NCI-H1436 treated with DMSO at 0.1 percent for 48 hours (cell line): ENCODE measurements around the gene FAM180A.
"Not testable (repeated sequence)": the region's sequence is repeated elsewhere in the genome, so short reads cannot be mapped to it uniquely, and the experiment has no call there.

Experiments
- DNase-seq: peaks from one replicate; lab custom pipeline; 2025; lab: John Stamatoyannopoulos, UW

Gene FAM180A

DNA sequence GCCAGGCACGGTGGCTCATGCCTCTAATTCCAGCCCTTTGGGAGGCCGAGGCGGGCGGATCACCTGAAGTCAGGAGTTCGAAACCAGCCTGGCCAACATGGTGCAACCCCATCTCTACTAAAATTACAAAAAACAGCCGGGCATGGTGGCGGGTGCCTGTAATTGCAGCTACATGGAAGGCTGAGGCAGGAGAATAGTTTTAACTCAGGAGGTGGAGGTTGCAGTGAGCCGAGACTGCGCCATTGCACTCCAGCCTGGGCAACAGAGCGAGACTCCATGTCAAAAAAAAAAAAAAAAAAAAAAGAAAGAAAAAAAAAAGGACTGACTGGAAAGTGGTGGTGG is 11.3 kb downstream of the FAM180A start:
- DNase-seq, result not testable (repeated sequence)

DNA sequence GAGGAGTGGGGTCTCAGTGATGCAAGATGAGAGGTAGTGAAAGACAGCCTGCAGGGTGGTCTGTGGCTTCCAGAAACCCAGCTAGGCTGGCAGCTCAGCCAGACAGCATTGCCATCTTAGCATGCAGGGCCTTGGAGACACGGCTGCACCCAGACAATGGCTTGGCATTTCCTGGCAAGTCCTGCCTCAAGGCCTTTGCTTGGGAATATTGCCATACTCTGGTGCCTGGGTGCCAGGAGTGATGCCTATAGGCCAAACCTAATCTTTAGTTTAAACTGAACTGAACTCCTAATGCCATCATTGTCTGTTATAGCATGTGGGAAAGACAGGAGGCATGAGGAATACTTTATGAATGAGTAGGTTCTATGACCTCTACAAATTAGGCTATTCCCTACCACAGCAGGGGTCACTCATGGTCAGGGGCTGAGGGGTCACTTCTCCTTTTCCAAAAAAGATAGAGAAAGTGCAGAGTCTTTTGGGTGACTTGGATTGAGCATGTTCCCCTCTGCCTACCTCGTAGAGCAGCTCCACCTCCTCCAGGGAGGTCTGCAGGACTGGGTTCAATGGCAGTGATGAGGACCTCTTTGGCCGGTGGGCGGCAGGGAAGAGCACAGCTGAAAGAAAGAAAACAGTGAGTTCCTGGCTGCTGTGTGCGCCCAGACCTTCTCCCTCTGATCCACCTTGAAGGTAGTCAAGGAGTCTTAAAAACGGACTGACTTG is 11.9 kb downstream of the FAM180A start:
- no peak for DNase-seq

GRCh38 chr7:135734343-135734689 is 14.3 kb downstream of the FAM180A start:
- no peak for DNase-seq

DNA sequence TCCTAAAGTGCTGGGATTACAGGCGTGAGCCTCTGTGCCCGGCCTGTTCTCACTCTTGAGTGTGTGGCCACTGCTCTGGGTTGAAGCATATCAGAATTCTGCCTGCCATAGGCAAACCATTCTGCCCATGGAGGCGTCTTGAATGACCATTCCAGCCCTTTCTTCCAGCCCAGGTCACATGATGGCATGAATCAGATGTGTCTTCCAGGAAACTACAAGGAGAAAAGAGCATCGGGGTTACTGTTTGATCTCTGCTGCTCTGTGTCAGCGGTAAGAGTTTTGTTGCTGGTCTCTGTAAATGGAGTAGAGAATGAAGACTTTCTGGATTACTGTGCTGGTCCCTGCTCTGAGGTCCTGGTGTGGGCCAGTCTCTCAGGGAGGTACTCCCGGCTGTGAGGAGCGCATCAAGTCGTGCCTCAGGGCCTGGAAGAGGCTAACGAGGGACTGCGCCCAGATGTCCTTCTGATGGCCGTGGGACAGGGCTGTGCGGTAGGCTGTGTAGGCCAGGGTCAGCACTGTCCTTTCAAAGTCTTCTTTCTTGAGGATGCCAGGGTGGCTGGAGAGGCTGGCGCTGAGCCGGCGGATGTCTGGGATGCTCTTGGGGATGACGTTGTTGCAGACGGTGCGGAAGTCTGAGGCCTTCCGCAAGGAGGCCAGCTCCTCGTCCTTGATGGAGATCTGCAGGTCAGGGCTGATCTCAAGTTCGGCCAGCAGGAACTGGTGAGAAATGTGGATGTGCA is 14.8 kb downstream of the FAM180A start:
- no peak for DNase-seq

- DNase-seq, result no peak
These were observed 17.5 kb downstream of the FAM180A start for GRCh38 chr7:135731131-135731530.

DNA sequence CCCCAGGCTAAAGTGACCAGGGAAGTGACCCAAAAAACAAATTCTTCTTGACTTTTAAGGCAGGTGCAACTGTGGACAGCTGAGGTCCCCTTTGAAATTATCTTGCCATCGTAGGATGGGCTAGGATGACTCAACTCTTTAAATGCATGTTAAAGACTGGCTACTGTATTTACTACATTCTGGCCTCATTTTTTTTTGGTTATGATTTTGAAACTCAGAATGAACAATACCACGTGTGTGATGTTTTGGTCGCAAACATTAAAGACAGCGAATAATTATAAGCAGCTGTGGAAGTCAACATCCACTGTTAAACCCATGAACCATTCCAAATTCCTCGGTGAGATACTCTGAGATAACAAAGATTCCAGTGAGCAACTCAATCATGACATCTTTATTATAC is 19.4 kb downstream of the FAM180A start:
- DNase-seq, result no peak

DNA sequence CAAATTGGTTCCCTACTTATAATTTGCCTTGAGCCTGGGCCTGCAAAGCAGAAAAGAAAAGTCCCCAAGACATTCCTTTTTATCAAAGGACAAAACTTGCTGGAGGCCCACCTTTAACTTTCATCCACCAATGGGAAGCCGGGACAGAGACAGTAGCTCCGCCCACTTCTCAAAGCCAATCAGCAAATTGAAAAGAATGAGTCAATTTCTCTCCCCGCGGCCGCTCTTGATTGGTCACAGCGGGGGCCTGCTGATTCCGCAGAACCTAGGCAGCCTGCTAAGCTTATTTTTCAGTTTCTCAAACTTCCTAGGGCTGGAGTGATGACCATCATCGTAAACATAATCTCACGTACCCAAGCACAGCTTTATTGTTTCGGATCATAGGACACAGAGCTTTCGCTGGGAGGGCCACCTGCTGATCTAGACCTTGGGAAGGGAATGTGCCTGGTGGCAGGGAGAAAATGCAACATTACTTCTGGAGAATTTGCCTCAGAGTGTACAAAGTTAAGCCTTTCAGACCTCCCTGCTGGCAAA is 20.4 kb downstream of the FAM180A start, which contains the start of gene SLC13A4:
Gene SLC13A4, minus strand, starts transcription at position 51 of the 534 bp plus-strand sequence. CDS start 690 bp downstream, outside the sequence.
- no peak for DNase-seq

DNA sequence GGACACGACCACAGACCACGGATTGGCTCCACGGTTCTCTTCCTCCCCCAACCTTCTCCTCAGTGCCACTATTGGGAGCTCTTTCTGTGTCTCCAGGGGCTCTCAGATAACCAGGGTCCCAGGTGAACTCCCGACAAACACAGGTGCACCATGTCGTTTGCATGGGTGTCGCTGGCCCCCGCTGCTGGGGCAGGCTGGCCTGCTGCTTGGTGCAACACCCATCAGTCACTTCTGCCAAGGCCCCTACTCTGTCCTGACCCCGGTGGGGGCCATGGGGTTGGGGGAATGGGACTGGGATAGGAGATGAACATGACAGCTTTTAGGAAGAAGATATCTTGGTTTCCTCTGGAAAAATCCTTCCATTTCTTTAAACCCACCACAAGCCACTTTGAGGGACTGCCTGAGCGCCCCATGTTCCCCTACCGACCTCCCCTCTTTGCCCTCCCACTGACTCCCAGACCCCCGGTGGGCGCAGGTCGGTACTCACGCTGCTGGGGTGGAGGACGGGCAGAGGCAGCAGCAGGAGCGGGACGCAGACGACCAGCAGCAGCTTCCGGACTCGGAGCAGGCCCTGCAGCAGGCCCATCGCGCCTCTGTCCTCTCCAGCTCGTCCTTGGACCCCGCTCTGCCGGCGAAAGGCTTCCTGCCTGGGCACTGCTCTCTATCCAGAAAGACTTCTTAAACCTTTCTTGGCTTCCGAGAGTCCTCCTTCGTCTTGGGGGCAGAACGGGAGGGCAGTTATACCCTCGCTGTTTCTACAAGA is 21.5 kb downstream of the FAM180A start:
- no peak for DNase-seq

DNA sequence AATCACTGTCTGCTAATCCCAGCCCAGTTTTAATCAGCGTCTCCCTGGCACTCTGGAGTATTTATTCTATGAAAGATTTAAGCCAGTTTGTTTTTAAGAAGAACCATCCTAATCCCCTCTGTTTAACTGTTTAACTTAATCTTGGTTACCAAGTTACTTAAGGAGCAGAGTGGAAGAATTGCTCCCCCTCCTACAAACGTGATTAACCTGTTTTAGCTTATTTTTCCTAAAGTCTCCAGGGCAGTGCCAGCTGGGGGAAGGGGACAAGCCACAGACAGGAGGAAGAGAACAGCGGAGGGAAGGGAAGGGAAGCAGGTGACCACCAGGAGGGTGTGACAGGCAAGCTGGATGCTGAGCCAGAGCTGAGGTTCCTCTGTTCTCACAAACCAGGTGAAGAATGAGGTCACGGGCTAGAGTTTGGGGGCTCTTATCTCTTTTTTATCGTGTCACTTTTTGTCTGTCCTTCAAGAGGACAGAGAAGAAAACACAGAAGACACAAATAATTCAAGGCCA is 22.3 kb downstream of the FAM180A start:
- DNase-seq, result no peak

- DNase-seq, result no peak
These were observed 25.2 kb downstream of the FAM180A start for GRCh38 chr7:135723411-135723810.

- DNase-seq, result no peak
These were observed 27.3 kb downstream of the FAM180A start for GRCh38 chr7:135721198-135721820.

GRCh38 chr7:135719688-135720087 is 28.9 kb downstream of the FAM180A start:
- no peak for DNase-seq

DNA sequence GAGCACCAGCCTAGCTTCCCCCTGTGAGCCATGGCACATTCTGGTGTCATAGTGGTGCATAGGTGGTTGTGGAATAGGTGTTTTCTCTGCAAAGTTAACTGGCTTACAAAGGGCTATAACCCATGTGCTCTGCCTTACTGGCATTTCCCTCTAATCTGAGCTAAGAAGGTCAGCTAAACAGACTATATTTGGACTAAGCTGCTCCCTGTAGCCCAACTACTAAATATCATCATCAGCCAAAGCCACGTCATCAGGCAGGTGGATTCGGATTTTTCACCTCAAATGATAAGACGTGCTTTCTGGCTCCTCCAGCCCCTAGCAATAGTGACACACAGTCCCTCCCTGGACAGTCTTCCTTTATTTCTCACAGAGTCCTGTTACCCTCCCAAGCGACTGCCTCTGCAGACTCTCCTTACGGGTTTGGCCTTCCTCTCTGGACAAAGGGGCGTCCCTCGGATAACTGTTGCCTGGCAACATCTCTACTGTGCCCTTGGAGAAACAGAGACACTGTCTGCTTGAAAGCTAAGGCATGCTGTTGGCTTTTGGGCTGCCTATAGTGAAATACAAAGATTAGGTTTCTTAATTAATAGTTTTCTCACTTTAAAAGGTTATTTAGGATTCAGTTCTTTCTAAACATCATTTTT is 29.7 kb downstream of the FAM180A start:
- DNase-seq, result no peak

- DNase-seq, result no peak
These were observed 30.4 kb downstream of the FAM180A start for GRCh38 chr7:135718219-135718618.

DNA sequence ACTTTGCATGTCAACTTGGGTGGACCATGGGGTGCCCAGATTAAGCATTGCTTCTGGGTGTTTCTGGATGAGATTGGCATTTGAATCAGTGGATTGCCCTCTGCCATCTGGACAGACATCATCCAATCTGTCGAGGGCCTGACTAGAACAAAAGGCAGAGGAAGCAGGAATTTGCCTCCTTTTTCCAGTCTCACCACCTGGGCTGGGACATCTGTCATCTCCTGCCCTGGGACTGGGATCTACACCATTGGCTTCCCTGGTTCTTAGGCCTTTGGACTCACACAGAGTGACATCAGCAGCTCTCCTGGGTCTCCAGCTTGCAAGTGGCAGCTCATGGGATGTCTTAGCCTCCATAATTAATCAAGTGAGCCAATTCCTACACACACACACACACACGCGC is 30.9 kb downstream of the FAM180A start:
- DNase-seq, result no peak

GRCh38 chr7:135716677-135717238 is 31.9 kb downstream of the FAM180A start:
- DNase-seq, result no peak

DNA sequence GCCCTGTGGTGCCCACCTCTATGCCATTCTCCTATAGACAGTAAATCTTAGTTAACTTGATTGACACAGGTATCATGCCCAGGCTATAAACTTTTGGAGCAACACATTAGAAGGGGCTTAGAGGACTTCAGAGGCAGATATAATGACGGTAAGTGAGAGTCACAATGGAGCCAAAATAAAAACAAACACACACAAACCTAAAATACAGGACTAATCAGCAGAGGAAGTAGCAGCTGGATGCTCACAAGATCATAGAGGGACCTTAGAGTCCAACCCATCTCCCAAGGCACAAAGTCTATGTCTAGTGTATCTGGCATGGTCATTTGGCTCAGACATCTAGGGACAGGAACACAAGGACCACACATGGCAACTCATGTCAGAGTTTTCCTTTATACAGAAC is 32.9 kb downstream of the FAM180A start:
- no peak for DNase-seq

- DNase-seq, result no peak
These were observed 33.5 kb downstream of the FAM180A start for GRCh38 chr7:135715055-135715522.

GRCh38 chr7:135714534-135715009 is 34.0 kb downstream of the FAM180A start:
- DNase-seq, result no peak

DNA sequence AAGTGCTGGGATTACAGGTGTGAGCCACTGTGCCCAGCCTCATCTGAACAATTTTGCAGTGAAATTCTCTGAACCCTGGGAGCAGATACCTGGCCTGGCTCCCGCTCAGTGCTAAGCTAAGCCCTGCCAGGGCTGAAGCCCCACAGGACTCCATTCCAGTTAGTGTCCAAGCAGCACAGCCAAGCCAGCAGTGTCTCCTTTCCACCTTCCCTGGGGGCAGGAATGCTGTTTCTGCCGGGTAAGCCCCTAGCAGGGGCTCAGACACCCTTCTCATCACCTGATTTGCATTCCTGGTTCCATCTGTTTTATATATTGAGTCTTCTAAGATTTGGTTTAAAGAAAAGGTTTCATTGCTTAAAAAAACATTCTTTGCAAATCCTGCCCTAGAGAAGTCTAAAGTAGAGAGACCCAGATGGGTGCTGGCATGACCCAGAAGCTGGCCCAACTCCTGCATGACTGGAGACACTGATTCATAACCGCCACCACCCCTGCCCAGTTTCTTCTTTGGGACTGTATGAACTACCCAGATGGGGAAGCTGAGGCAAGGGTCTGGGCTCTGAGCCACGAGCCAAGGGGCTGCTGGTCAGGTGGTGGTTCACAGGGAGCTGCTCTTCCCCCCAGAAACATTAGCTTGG is 34.7 kb downstream of the FAM180A start:
- DNase-seq, result no peak
